H9 (cell line): ENCODE data around the gene C8G. TPM values are rescaled to one million over a fixed set of nuclear protein-coding genes. Genes with fewer than 3 reads are reported as not detected.

Experiments used
- DNase-seq: peaks from one replicate; pipeline ENCODE4 v3.0.0-alpha.2; 2017
- H2AFZ ChIP-seq: one replicate; pipeline ENCODE4 v1.6.1; 2013; ENCODE audit warnings: mild to moderate bottlenecking, low read length, control low read depth, moderate library complexity
- H2AK5ac ChIP-seq: 2 replicates; pipeline ENCODE4 v1.6.1; 2013; ENCODE audit warnings: low read length, control low read depth, mixed read lengths; ENCODE audit not compliant: insufficient read length
- H2BK120ac ChIP-seq: one replicate; pipeline ENCODE4 v1.6.1; 2013; ENCODE audit warnings: low read depth, mild to moderate bottlenecking, low read length, control low read depth, inconsistent platforms; ENCODE audit not compliant: poor library complexity, severe bottlenecking
- H2BK12ac ChIP-seq: 2 replicates; pipeline ENCODE4 v1.6.1; 2013; ENCODE audit warnings: low read length, control low read depth, mixed read lengths, low read depth; ENCODE audit not compliant: insufficient read length
- H2BK15ac ChIP-seq: 2 replicates; pipeline ENCODE4 v1.6.1; 2013; ENCODE audit warnings: low read depth, low read length, control low read depth
- H2BK20ac ChIP-seq: one replicate; pipeline ENCODE4 v1.6.1; 2013; ENCODE audit warnings: low read depth, mild to moderate bottlenecking, low read length, control low read depth, inconsistent platforms; ENCODE audit not compliant: poor library complexity, severe bottlenecking
- H2BK5ac ChIP-seq: 2 replicates; pipeline ENCODE4 v1.6.1; 2013; ENCODE audit warnings: low read length, control low read depth, mixed read lengths; ENCODE audit not compliant: insufficient read length
- H3K14ac ChIP-seq: 2 replicates; pipeline ENCODE4 v1.6.1; 2013; ENCODE audit warnings: low read length, control low read depth; ENCODE audit not compliant: insufficient read depth
- H3K18ac ChIP-seq: 2 replicates; pipeline ENCODE4 v1.6.1; 2013; ENCODE audit warnings: low read depth, mild to moderate bottlenecking, mixed read lengths, low read length, control low read depth; ENCODE audit not compliant: insufficient read length
- H3K23ac ChIP-seq: 2 replicates; pipeline ENCODE4 v1.6.1; 2013; ENCODE audit warnings: low read length, control low read depth, mixed read lengths, low read depth; ENCODE audit not compliant: insufficient read length
- H3K23me2 ChIP-seq: 2 replicates; pipeline ENCODE4 v1.6.1; 2013; ENCODE audit warnings: low read depth, mild to moderate bottlenecking, mixed read lengths, low read length, control low read depth; ENCODE audit not compliant: insufficient read length, poor library complexity, severe bottlenecking
- H3K27ac ChIP-seq: 2 replicates; pipeline ENCODE4 v1.5.1; 2013; ENCODE audit warnings: low read length, control low read depth, mixed read lengths, low read depth; ENCODE audit not compliant: insufficient read length
- H3K27me3 ChIP-seq: 2 replicates; pipeline ENCODE4 v1.6.1; 2013; ENCODE audit warnings: low read length, control low read depth, inconsistent platforms; ENCODE audit not compliant: insufficient read depth
- H3K4ac ChIP-seq: 2 replicates; pipeline ENCODE4 v1.6.1; 2013; ENCODE audit warnings: low read depth, mild to moderate bottlenecking, control low read depth, inconsistent platforms, low read length, moderate library complexity
- H3K4me1 ChIP-seq: 2 replicates; pipeline ENCODE4 v1.6.1; 2013; ENCODE audit warnings: low read length, control low read depth, inconsistent platforms; ENCODE audit not compliant: insufficient read depth
- H3K4me2 ChIP-seq: 2 replicates; pipeline ENCODE4 v1.6.1; 2013; ENCODE audit warnings: low read length, control low read depth, mixed read lengths; ENCODE audit not compliant: insufficient read length, insufficient read depth
- H3K56ac ChIP-seq: 2 replicates; pipeline ENCODE4 v1.6.1; 2013; ENCODE audit warnings: low read depth, mild to moderate bottlenecking, mixed read lengths, low read length, control low read depth; ENCODE audit not compliant: insufficient read length
- H3K79me1 ChIP-seq: 2 replicates; pipeline ENCODE4 v1.6.1; 2013; ENCODE audit warnings: low read depth, mild to moderate bottlenecking, moderate library complexity, low read length, control low read depth, inconsistent platforms; ENCODE audit not compliant: insufficient read depth, poor library complexity, severe bottlenecking
- H3K79me2 ChIP-seq: 2 replicates; pipeline ENCODE4 v1.6.1; 2013; ENCODE audit warnings: low read length, control low read depth, inconsistent platforms; ENCODE audit not compliant: insufficient read depth
- H3K9ac ChIP-seq: 2 replicates; pipeline ENCODE4 v1.6.1; 2013; ENCODE audit warnings: low read length, control low read depth, mixed read lengths; ENCODE audit not compliant: insufficient read length; ENCODE audit errors: extremely low read depth
- H3K9me3 ChIP-seq: one replicate; pipeline ENCODE4 v1.6.1; 2013; ENCODE audit warnings: low read depth, low read length, inconsistent platforms; ENCODE audit not compliant: control insufficient read depth
- H3T11ph ChIP-seq: one replicate; pipeline ENCODE4 v1.6.1; 2013; ENCODE audit warnings: mild to moderate bottlenecking, low read length, control low read depth, inconsistent platforms
- H4K20me1 ChIP-seq: one replicate; pipeline ENCODE4 v1.6.1; 2013; ENCODE audit not compliant: control insufficient read depth, insufficient read length, insufficient read depth
- H4K5ac ChIP-seq: 2 replicates; pipeline ENCODE4 v1.6.1; 2013; ENCODE audit warnings: low read depth, mild to moderate bottlenecking, mixed read lengths, low read length, control low read depth; ENCODE audit not compliant: insufficient read length
- H4K8ac ChIP-seq: replicated peaks from 2 replicates; pipeline ENCODE4 v1.6.1; 2013; ENCODE audit warnings: low read length, control low read depth, mixed read lengths, low read depth; ENCODE audit not compliant: insufficient read length
- H4K91ac ChIP-seq: 2 replicates; pipeline ENCODE4 v1.6.1; 2013; ENCODE audit warnings: low read depth, mild to moderate bottlenecking, moderate library complexity, mixed read lengths, low read length, control low read depth; ENCODE audit not compliant: insufficient read length
- H3K27ac Mint-ChIP-seq, 3 experiments: 2 replicates in 2 of 3; 3 replicates in 1 of 3; pipeline ENCODE4 v1.8.0; 2020 to 2021; ENCODE audit warnings: mixed read lengths in 3 of 3, mild to moderate bottlenecking in 1 of 3, moderate library complexity in 1 of 3
- H3K27me3 Mint-ChIP-seq: 2 replicates; pipeline ENCODE4 v1.8.0; 2021; ENCODE audit warnings: low read depth, mild to moderate bottlenecking, moderate library complexity, mixed read lengths
- H3K36me3 Mint-ChIP-seq, 3 experiments: 2 replicates in 2 of 3; 3 replicates in 1 of 3; pipeline ENCODE4 v1.8.0; 2020 to 2021; ENCODE audit warnings: low read depth in 3 of 3, mixed read lengths in 3 of 3; ENCODE audit not compliant: insufficient read depth in 1 of 3
- H3K4me1 Mint-ChIP-seq, 2 experiments: 2 replicates each; pipeline ENCODE4 v1.8.0; 2020; ENCODE audit warnings: mixed read lengths in 2 of 2
- H3K4me3 Mint-ChIP-seq, 2 experiments: 2 replicates in 1 of 2; 3 replicates in 1 of 2; pipeline ENCODE4 v1.8.0; 2020 to 2021; ENCODE audit warnings: mild to moderate bottlenecking in 2 of 2, mixed read lengths in 2 of 2, moderate library complexity in 1 of 2
- H3K9me3 Mint-ChIP-seq, 2 experiments: 2 replicates in 1 of 2; 3 replicates in 1 of 2; pipeline ENCODE4 v1.8.0; 2020; ENCODE audit warnings: mild to moderate bottlenecking in 2 of 2, mixed read lengths in 2 of 2, moderate library complexity in 1 of 2
- WGBS: extraction: QIAGEN DNeasy Blood & Tissue Kit; methylation state at CpG from one replicate; pipeline ENCODE4 v1.1.7; 2013; ENCODE audit warnings: missing lambda C conversion rate, low lambda C conversion rate, mixed read lengths; ENCODE audit not compliant: insufficient read length; ENCODE audit errors: extremely low coverage; 5-methylcytosine and 5-hydroxymethylcytosine counted together
- total RNA-seq: library from RNA; stranded (reverse); gene quantifications from 2 replicates; pipeline ENCODE4 v1.2.1, GENCODE V29; 2021
- TF ChIP-seq, protein P1 (sequence below): fragments of 200-600 bp; sonication (generic); conservative IDR thresholded peaks from 3 replicates; pipeline ENCODE4 v1.8.0; 2021; ENCODE audit warnings: antibody characterized with exemption, mild to moderate bottlenecking

C8G gene
- total RNA-seq, 1 experiment from 2014 or later, result 0.96 TPM

DNA sequence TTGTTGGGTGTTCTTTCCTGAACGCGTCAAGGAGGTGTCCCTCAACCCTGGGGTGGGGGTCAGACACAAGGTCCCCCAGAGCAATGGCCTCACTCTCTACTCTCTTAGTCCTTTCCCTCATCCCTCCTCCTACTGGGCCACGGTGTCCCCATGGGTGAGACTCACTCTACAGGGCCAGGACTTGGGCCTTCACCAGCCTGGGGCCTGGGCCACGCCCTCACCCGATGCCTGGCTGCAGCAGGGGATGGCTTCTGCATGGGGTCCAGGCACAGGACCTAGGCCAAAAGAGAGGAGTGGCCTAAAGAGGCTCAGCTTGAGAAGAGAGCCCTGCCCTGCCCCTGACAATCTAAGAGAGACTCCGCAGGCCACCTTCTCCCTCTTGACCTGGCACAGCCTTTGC is 12.9 kb downstream of the C8G start:
- WGBS, result no CpG with 5 or more reads among the region's 6 CpGs
- Mint-ChIP-seq H3K36me3 (no peaks in the 10 kb centered on the region; a peak in 1 of 7 replicates), H3K27me3 (peaks cover 8% of the 10 kb centered on the region), H3K4me1 (0 out of 4 replicates have a peak, but pooled peaks cover 0 to 2% of the 10 kb centered on the region in 2 experiments), H3K4me3 (no peak overlapping the region), H3K9me3 (peaks cover 6% of the 10 kb centered on the region in 2 experiments; a peak in 4 of 5 replicates), H3K27ac (no peak overlapping the region; a peak in 1 of 7 replicates)
- no peaks in the 10 kb centered on the region for H3K79me2 ChIP-seq
- H3T11ph ChIP-seq, result no peak overlapping the region
- H3K9me3 ChIP-seq, result no peaks in the 10 kb centered on the region
- H4K91ac ChIP-seq, result no peak overlapping the region
- H3K23ac ChIP-seq, result no peak overlapping the region
- no peak overlapping the region for H2AFZ ChIP-seq
- H4K20me1 ChIP-seq, result peaks cover 2% of the 10 kb centered on the region
- no peak overlapping the region for H2BK5ac ChIP-seq
- no peak overlapping the region for H2AK5ac ChIP-seq
- H3K56ac ChIP-seq, result no peak overlapping the region
- H2BK120ac ChIP-seq, result no peak overlapping the region
- no peaks in the 10 kb centered on the region for H3K79me1 ChIP-seq
- no peak overlapping the region for H3K14ac ChIP-seq
- no peak overlapping the region for H3K4me2 ChIP-seq
- TF ChIP-seq, protein P1, sequence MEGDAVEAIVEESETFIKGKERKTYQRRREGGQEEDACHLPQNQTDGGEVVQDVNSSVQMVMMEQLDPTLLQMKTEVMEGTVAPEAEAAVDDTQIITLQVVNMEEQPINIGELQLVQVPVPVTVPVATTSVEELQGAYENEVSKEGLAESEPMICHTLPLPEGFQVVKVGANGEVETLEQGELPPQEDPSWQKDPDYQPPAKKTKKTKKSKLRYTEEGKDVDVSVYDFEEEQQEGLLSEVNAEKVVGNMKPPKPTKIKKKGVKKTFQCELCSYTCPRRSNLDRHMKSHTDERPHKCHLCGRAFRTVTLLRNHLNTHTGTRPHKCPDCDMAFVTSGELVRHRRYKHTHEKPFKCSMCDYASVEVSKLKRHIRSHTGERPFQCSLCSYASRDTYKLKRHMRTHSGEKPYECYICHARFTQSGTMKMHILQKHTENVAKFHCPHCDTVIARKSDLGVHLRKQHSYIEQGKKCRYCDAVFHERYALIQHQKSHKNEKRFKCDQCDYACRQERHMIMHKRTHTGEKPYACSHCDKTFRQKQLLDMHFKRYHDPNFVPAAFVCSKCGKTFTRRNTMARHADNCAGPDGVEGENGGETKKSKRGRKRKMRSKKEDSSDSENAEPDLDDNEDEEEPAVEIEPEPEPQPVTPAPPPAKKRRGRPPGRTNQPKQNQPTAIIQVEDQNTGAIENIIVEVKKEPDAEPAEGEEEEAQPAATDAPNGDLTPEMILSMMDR, result no peak
- no peak overlapping the region for H2BK20ac ChIP-seq
- no peak for DNase-seq
- no peaks in the 10 kb centered on the region for H3K23me2 ChIP-seq
- no peak overlapping the region for H2BK15ac ChIP-seq
- no peak overlapping the region for H3K4ac ChIP-seq
- H3K27ac ChIP-seq, result no peak overlapping the region
- no peaks in the 10 kb centered on the region for H3K27me3 ChIP-seq
- H3K9ac ChIP-seq, result no peak overlapping the region
- H4K5ac ChIP-seq, result no peak overlapping the region
- no peak overlapping the region for H4K8ac ChIP-seq
- no peak overlapping the region for H2BK12ac ChIP-seq
- H3K4me1 ChIP-seq, result no peaks in the 10 kb centered on the region
- no peak overlapping the region for H3K18ac ChIP-seq
